IMR-90 (cell line): ENCODE results near the gene DSCAML1. TPM values are rescaled to one million over a fixed set of nuclear protein-coding genes. Genes with fewer than 3 reads are reported as not detected.

ENCODE experiments used
- ATAC-seq: fragments of 200-7000 bp; cut with Tn5 transposase; 2 replicates; pipeline ENCODE4 v1.9.1; 2020; ENCODE audit warnings: low read depth, mild to moderate bottlenecking, moderate library complexity
- BruUV-seq: library from RNA; stranded (reverse); fragments of 400-500 nt; replicated peaks from 2 replicates; lab custom pipeline; 2021; lab: Mats Ljungman, UMichigan
- CTCF ChIA-PET: fragments of 300-600 bp; formaldehyde crosslinking; extraction: SDS; loops from one replicate; lab custom pipeline; 2021; ENCODE audit warnings: antibody characterized with exemption; lab: Yijun Ruan, JAX
- POLR2A ChIA-PET: fragments of 300-600 bp; sonication (Branson Sonifier 250); formaldehyde crosslinking; loops from one replicate; lab custom pipeline; 2022; ENCODE audit warnings: antibody characterized with exemption; ENCODE audit not compliant: unreplicated experiment; lab: Charles Lee
- DNase-seq: peaks from one replicate; pipeline ENCODE4 v3.0.0; 2013
- H2AFZ ChIP-seq: replicated peaks from 2 replicates; pipeline ENCODE3; 2013; ENCODE audit warnings: low read length, mild to moderate bottlenecking; ENCODE audit not compliant: poor library complexity
- H2AK5ac ChIP-seq: 2 replicates; pipeline ENCODE4 v1.6.1; 2013; ENCODE audit warnings: low read depth, low read length, inconsistent platforms
- H2AK9ac ChIP-seq: replicated peaks from 2 replicates; pipeline ENCODE3; 2013; ENCODE audit warnings: mild to moderate bottlenecking, low read depth, low read length, moderate library complexity; ENCODE audit not compliant: poor library complexity
- H2BK120ac ChIP-seq: 2 replicates; pipeline ENCODE4 v1.6.1; 2013; ENCODE audit warnings: low read depth, low read length, inconsistent platforms
- H2BK15ac ChIP-seq: 3 replicates; pipeline ENCODE4 v1.6.1; 2013; ENCODE audit warnings: low read depth, low read length, inconsistent platforms
- H2BK20ac ChIP-seq: 2 replicates; pipeline ENCODE4 v1.6.1; 2013; ENCODE audit warnings: low read depth, mild to moderate bottlenecking, inconsistent platforms, low read length, moderate library complexity
- H2BK5ac ChIP-seq: 2 replicates; pipeline ENCODE4 v1.6.1; 2013; ENCODE audit warnings: mild to moderate bottlenecking, low read depth, low read length, inconsistent platforms; ENCODE audit not compliant: poor library complexity, severe bottlenecking
- H3K14ac ChIP-seq: replicated peaks from 2 replicates; pipeline ENCODE4 v1.6.1; 2013; ENCODE audit warnings: low read depth, low read length, inconsistent platforms
- H3K18ac ChIP-seq: 2 replicates; pipeline ENCODE4 v1.6.1; 2013; ENCODE audit warnings: low read depth, low read length, control low read depth
- H3K23ac ChIP-seq: 2 replicates; pipeline ENCODE4 v1.6.1; 2013; ENCODE audit warnings: low read depth, low read length, inconsistent platforms
- H3K27ac ChIP-seq: 2 replicates; pipeline ENCODE4 v1.5.1; 2013; ENCODE audit warnings: mild to moderate bottlenecking, control low read depth, low read length; ENCODE audit not compliant: insufficient read depth
- H3K27me3 ChIP-seq: 2 replicates; pipeline ENCODE4 v1.6.1; 2013; ENCODE audit warnings: low read length; ENCODE audit not compliant: control insufficient read depth, insufficient read depth
- H3K36me3 ChIP-seq: 2 replicates; pipeline ENCODE4 v1.6.1; 2013; ENCODE audit warnings: low read length, mixed read lengths; ENCODE audit not compliant: control insufficient read depth, insufficient read depth
- H3K4ac ChIP-seq: 2 replicates; pipeline ENCODE4 v1.6.1; 2013; ENCODE audit warnings: low read depth, low read length, inconsistent platforms
- H3K4me1 ChIP-seq: 2 replicates; pipeline ENCODE4 v1.6.1; 2013; ENCODE audit warnings: low read length, mixed read lengths; ENCODE audit not compliant: control insufficient read depth, insufficient read depth
- H3K4me2 ChIP-seq: 2 replicates; pipeline ENCODE4 v1.6.1; 2013; ENCODE audit warnings: low read depth, mild to moderate bottlenecking, control low read depth, low read length, moderate library complexity
- H3K4me3 ChIP-seq: 2 replicates; pipeline ENCODE4 v1.5.1; 2013; ENCODE audit warnings: low read depth, mild to moderate bottlenecking, control low read depth, low read length, moderate library complexity; ENCODE audit not compliant: insufficient read depth
- H3K56ac ChIP-seq: 2 replicates; pipeline ENCODE4 v1.6.1; 2013; ENCODE audit warnings: low read length, inconsistent platforms; ENCODE audit not compliant: insufficient read depth; ENCODE audit errors: extremely low read depth
- H3K79me1 ChIP-seq, 2 experiments: 2 replicates each; pipeline ENCODE4 v1.6.1; 2013; ENCODE audit warnings: low read length in 2 of 2, inconsistent platforms in 1 of 2, low read depth in 1 of 2
- H3K9ac ChIP-seq: 2 replicates; pipeline ENCODE4 v1.6.1; 2013; ENCODE audit warnings: low read depth, low read length, control low read depth
- H3K9me1 ChIP-seq: 2 replicates; pipeline ENCODE4 v1.6.1; 2013; ENCODE audit warnings: low read length, inconsistent platforms; ENCODE audit not compliant: insufficient read depth
- H3K9me3 ChIP-seq: 2 replicates; pipeline ENCODE4 v1.6.1; 2013; ENCODE audit warnings: low read length; ENCODE audit not compliant: control insufficient read depth, insufficient read depth
- H4K20me1 ChIP-seq: 2 replicates; pipeline ENCODE4 v1.6.1; 2013; ENCODE audit warnings: low read length, inconsistent platforms; ENCODE audit not compliant: insufficient read depth
- H4K5ac ChIP-seq: 2 replicates; pipeline ENCODE4 v1.6.1; 2013; ENCODE audit warnings: mild to moderate bottlenecking, low read depth, low read length, control low read depth
- H4K8ac ChIP-seq, 2 experiments: 2 replicates each; pipeline ENCODE4 v1.6.1; 2013; ENCODE audit warnings: low read depth in 2 of 2, low read length in 2 of 2, control low read depth in 1 of 2, inconsistent platforms in 1 of 2
- H4K91ac ChIP-seq: 2 replicates; pipeline ENCODE4 v1.6.1; 2013; ENCODE audit warnings: low read depth, low read length, inconsistent platforms; ENCODE audit not compliant: insufficient read depth
- BHLHE40 ChIP-seq: fragments of 150-350 bp; IDR thresholded peaks from 2 replicates; pipeline ENCODE4 v1.6.1; 2016; ENCODE audit warnings: mild to moderate bottlenecking, low read depth, low read length
- CEBPB ChIP-seq: IDR thresholded peaks from 2 replicates; pipeline ENCODE4 v1.6.1; 2012; ENCODE audit warnings: low read depth, low read length, improper control_type of control experiment
- CTCF ChIP-seq: conservative IDR thresholded peaks from 2 replicates; pipeline ENCODE4 v1.5.1; 2012; ENCODE audit warnings: mild to moderate bottlenecking, low read depth, low read length, improper control_type of control experiment
- FOS ChIP-seq: fragments of 150-350 bp; IDR thresholded peaks from 2 replicates; pipeline ENCODE4 v1.6.1; 2016; ENCODE audit warnings: low read depth, low read length
- MAFK ChIP-seq: IDR thresholded peaks from 2 replicates; pipeline ENCODE4 v1.6.1; 2012; ENCODE audit warnings: low read depth, low read length, improper control_type of control experiment
- MAZ ChIP-seq: IDR thresholded peaks from 2 replicates; pipeline ENCODE4 v1.6.1; 2012; ENCODE audit warnings: low read depth, mild to moderate bottlenecking, low read length, improper control_type of control experiment, moderate library complexity, borderline replicate concordance
- MXI1 ChIP-seq: IDR thresholded peaks from 2 replicates; pipeline ENCODE4 v1.6.1; 2012; ENCODE audit warnings: low read depth, mild to moderate bottlenecking, low read length, moderate library complexity, borderline replicate concordance
- NFE2L2 ChIP-seq: fragments of 150-350 bp; IDR thresholded peaks from 2 replicates; pipeline ENCODE4 v1.6.1; 2016; ENCODE audit warnings: low read depth, mild to moderate bottlenecking, low read length
- RAD21 ChIP-seq: IDR thresholded peaks from 2 replicates; pipeline ENCODE4 v1.6.1; 2012; ENCODE audit warnings: low read length, improper control_type of control experiment
- RCOR1 ChIP-seq: IDR thresholded peaks from 2 replicates; pipeline ENCODE4 v1.6.1; 2012; ENCODE audit warnings: mild to moderate bottlenecking, low read length, improper control_type of control experiment; ENCODE audit not compliant: insufficient replicate concordance
- RFX5 ChIP-seq: IDR thresholded peaks from 2 replicates; pipeline ENCODE4 v1.8.0; 2012; ENCODE audit warnings: low read depth, mild to moderate bottlenecking, low read length, moderate library complexity
- SMC3 ChIP-seq: fragments of 150-350 bp; IDR thresholded peaks from 2 replicates; pipeline ENCODE4 v1.6.1; 2016; ENCODE audit warnings: low read depth, mild to moderate bottlenecking, antibody characterized with exemption, low read length, moderate library complexity
- USF2 ChIP-seq: fragments of 150-350 bp; IDR thresholded peaks from 2 replicates; pipeline ENCODE4 v1.6.1; 2017; ENCODE audit warnings: mild to moderate bottlenecking, antibody characterized with exemption, low read length, low read depth
- WGBS, 2 experiments: methylation state at CpG; one replicate each; pipeline versions ENCODE4 v1.1.5 to v1.1.7; 2013; ENCODE audit warnings: missing lambda C conversion rate in 2 of 2; ENCODE audit not compliant: insufficient read length in 1 of 2; ENCODE audit errors: extremely low coverage in 2 of 2; 5-methylcytosine and 5-hydroxymethylcytosine counted together
- dilution Hi-C: fragments of 300-500 bp; cut with HindIII; formaldehyde crosslinking; loops from one replicate; pipeline ENCODE4 v1.14.3; 2018; ENCODE audit warnings: low sequenced_read_pairs; ENCODE audit not compliant: unreplicated experiment
- in situ Hi-C: fragments of 300-500 bp; cut with MboI; formaldehyde crosslinking; loops from 3 replicates; pipeline ENCODE4 v1.14.3; 2019; ENCODE audit warnings: low sequenced_read_pairs, inconsistent platforms, mixed read lengths
- intact Hi-C: fragments of 100-400 bp; cut with micrococcal nuclease; formaldehyde crosslinking; loops from 2 replicates; pipeline ENCODE4 v1.10.0; 2022
- polyA plus RNA-seq, 3 experiments: library from polyadenylated mRNA; depleted of rRNA; stranded (reverse); fragments of >200 nt; gene quantifications; 2 replicates each; pipeline ENCODE4 v1.2.3, GENCODE V29; 2012; ENCODE audit warnings: low replicate concordance in 1 of 3
- total RNA-seq: library from RNA; depleted of rRNA; stranded (reverse); fragments of >200 nt; gene quantifications from 2 replicates; pipeline ENCODE4 v1.2.3, GENCODE V29; 2012
- TF ChIP-seq, protein P1 (sequence below): fragments of 150-350 bp; IDR thresholded peaks from 2 replicates; pipeline ENCODE4 v1.6.1; 2016; ENCODE audit warnings: low read depth, mild to moderate bottlenecking, low read length, moderate library complexity, borderline replicate concordance

The DSCAML1 gene
- total and polyA plus RNA-seq, 2 of the 4 experiments (the other 2 are of a cell fraction): not detected

DNA sequence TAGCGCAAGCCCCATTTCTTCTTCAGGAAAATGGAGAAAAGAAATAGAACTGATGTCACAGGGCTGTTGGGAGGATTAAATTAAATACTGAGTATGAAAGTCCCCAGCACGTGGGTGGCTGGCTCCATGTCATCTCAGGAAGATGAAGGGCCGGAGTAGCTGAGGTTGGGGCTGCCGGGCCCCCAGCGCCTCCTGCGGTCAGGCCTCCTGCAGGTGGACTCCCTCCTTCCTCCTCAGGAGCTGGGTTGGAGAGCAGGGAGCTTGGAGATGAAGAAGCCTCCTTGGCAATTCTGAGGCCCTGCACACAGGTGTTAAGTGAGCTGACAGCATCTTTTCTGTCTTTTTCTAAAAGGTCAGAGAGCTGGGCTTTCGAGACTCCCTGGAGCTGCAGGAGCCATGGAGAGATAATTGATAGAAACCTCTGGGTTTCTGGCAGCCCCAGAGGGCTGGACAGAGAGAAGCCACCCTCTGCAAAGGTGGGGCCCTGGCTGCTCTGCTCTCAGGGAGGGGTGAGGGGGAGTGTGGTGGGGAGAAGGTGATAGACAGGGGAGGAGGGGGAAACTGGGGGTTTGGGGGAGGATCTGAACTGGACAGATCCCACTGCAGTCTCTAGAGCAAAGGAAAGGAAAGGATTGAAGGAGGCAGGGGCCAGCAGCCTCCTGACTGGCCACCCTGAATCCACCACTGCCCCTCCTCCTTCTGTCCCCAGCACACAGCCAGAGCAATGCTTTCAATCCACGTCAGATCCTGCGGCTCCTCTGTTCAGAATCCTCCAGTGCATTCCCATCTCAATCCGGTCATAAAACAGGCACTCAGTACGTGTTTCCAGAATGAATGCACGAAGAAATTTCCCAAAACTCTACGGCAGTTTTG is 258.5 kb downstream of the DSCAML1 start:
- in situ Hi-C loops: no loop called here
- DNase-seq: no peak

More for the DNA sequence above, 258.5 kb downstream of the DSCAML1 start:
- Histone ChIP-seq H2AFZ (no peak overlapping the region), H4K91ac (no peak overlapping the region), H3K27ac (no peak overlapping the region), H3K4me1 (no peaks in the 10 kb centered on the region), H3K36me3 (no peaks in the 10 kb centered on the region), H3K9me3 (no peaks in the 10 kb centered on the region), H4K5ac (no peak overlapping the region), H3K23ac (no peak overlapping the region), H3K18ac (no peak overlapping the region), H4K20me1 (no peaks in the 10 kb centered on the region), H2BK20ac (no peak overlapping the region), H3K14ac (no peak overlapping the region), H2AK5ac (no peak overlapping the region), H3K27me3 (peaks cover 21% of the 10 kb centered on the region), H3K9ac (no peak overlapping the region), H2BK120ac (no peak overlapping the region), H2AK9ac (no peak overlapping the region), H2BK15ac (no peak overlapping the region), H2BK5ac (no peak overlapping the region), H3K4me3 (no peak overlapping the region), H3K56ac (no peak overlapping the region), H3K4me2 (no peak overlapping the region), H4K8ac (no peak overlapping the region), H3K79me1 (no peaks in the 10 kb centered on the region), H3K4ac (no peak overlapping the region), H3K9me1 (no peaks in the 10 kb centered on the region)
- intact Hi-C loops: no loop called here
- no TSS peak for BruUV-seq
- ChIA-PET POLR2A (no interaction called here), CTCF (no interaction called here)
- dilution Hi-C loops: no loop called here
- WGBS, 2 experiments: 7% methylated on average over 7 of the region's 13 CpGs; no CpG with 5 or more reads in 1 of the 2 experiments
- TF ChIP-seq BHLHE40 (no peak), MAFK (no peak), RCOR1 (no peak), CTCF (no peak), USF2 (no peak), CEBPB (no peak), MXI1 (no peak), NFE2L2 (no peak), RAD21 (no peak), FOS (no peak), MAZ (no peak), RFX5 (no peak), SMC3 (no peak)
- TF ChIP-seq, protein P1, sequence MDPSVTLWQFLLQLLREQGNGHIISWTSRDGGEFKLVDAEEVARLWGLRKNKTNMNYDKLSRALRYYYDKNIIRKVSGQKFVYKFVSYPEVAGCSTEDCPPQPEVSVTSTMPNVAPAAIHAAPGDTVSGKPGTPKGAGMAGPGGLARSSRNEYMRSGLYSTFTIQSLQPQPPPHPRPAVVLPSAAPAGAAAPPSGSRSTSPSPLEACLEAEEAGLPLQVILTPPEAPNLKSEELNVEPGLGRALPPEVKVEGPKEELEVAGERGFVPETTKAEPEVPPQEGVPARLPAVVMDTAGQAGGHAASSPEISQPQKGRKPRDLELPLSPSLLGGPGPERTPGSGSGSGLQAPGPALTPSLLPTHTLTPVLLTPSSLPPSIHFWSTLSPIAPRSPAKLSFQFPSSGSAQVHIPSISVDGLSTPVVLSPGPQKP: no peak
- ATAC-seq: no peak
